NCI-H1436 treated with DMSO at 0.1 percent for 48 hours (cell line): Measurements from ENCODE around the gene CNTN2.
A peak's percentile ranks its signal among the peaks of the same experiment; 100 is the strongest.

ENCODE experiments used
- DNase-seq: peaks from one replicate; lab custom pipeline; 2025; lab: John Stamatoyannopoulos, UW

CNTN2 gene

DNA sequence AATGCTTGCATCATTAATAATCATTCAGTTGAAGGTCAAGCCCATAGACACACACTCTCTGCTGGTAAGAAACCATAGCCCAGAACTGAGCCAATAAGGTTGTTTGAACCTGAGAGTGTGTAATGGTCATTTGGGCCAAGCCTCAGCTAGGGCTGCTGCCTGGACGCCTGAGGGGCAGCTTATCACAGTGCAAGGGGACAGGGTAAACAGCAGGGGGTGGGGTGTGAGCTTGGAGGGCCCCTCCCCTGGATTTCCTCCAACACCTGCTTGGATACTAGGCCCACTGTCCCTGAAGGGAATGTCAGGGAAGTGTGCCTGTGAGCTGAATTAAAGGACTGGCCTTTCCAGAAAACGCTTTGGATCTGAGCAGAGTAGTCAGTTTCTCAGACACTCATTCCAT, 24.6 kb upstream of the CNTN2 start:
- DNase-seq, result no peak

- no peak for DNase-seq
Observed at GRCh38 chr1:205020466-205020865, 22.5 kb upstream of the CNTN2 start.

DNA sequence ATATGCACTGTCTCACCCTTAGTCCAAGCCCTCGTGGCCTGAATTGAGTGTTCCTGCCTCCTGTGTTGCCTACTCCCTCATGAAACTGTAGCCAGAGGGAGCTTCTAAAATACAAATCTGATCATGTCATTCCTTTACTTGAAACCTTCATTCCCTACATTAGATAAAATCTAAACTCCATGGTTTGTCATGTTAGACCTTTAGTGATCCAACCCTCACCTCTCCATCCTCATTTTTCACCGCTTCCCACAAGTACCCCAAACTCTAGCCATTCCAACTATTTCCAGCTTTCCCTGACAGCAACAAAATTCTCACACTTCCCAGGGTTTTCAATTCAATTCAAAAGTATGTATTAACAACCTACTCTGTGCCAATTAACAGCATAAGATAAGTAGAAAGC, 18.3 kb upstream of the CNTN2 start:
- DNase-seq, result no peak

DNA sequence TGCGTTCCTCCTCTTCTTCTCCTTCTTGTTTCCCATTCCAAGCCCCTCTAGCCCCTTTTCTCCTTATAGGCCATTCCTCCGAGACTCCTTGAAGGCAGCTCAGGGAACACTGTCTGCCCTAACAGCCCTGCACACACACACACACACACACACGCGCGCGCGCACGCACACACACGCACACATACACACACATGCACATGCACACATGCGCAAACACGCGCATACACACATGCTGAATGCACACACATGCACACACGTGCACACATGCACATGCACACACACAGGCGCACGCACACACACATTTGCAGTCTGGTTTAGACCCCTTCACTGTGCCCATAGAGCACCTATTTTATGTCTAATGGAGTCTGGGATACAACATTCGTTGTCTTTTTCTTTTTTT, 17.8 kb upstream of the CNTN2 start:
- DNase-seq, result no peak

DNA sequence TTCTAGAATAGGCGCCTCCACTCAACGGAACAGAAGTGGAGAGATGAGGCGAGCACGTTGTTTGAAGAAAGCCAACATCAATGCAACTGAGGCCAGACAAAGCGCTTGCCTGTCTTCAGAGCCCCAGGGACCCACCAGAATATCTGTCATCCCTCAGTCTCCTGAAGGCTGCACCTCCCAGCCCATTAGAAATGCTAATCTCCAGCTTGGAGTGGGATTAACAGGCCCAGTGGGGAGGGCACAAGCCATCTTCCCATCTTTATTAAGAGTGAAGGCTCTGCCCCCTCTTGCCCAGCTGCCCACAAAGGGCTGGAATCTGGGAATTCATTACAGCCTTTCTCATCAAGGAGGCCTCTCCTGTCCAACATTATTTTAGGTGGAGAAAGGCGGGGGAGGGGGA, 16.8 kb upstream of the CNTN2 start:
- no peak for DNase-seq

- no peak for DNase-seq
Observed at GRCh38 chr1:205028390-205028789, 14.6 kb upstream of the CNTN2 start.

DNA sequence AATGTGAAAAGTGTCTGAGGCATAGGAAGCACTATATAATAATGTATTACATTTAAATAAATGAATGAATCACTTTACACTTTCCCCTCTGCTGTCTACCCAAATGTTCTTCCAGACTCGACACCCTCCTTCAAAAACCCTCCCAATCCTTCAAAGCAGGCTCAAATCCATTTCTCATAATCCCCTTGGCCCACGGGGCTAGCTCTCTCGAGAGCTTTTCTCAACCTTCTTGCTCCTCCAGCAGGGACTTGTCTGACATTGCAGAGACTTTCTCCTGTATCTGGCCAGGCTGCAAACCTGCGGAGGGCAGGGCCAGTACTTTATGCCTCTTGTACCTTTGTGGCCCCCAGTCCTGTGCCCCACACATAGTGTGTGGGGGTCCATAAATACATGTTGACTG, 14.1 kb upstream of the CNTN2 start:
- DNase-seq, result no peak

DNA sequence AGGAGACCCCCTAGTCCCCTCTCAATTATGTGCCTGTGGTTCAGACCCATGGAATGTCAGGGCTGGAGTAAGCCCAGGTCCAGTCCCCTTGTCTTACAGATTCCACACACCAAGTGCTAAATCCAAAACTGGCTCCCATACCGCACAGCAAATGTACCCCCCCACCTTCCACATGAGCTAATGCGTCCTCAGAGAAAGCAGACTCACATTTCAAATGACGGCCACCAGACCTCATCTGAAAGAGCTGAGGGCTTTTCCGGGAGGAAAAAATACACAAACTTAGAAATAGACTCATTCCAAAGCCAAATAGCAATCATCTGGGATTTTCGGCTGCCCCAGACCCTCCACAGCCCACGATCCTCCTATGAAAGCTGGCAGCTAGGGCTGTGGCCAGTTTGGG, 12.8 kb upstream of the CNTN2 start:
- DNase-seq, result no peak

DNA sequence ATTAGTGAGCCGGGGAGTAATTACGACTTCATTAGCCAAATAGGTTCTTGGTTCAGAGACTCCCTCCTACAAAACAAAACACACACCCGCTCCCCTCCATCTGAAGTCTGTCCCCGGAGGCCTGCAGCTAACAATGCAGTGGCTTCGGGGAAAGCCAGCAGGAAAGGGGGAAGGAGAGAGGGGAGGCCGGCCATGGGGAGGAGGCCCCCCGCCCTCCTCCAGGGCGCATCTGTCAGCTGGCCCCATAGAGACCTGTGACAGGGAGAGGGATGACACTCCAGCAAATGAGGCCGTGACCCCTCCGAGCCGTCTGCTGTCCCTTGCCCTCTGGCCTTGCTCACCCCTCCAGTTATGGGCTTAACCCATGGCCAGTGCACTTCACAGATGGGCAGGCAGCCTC, 12.1 kb upstream of the CNTN2 start:
- DNase-seq, result peak; percentile 82

DNA sequence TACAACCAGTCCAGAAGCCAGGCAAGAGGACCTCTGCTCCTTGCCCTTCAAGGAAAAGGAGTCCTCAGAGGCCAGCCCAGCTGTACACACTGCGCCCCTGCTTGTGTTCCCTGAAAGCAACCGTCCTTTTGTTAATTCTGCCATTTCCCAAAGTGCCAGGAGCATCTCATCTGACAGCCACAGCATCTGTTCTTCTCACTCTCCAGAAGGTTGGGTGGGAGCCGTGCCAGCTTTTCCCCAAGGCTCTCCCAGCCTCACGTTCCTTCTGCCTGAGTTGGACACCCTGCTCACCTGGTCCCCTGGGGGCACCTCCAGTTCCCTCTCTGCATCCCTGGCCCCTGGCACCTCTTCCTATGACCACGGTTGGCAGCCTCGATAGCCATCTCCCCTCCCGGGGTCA, 10.5 kb upstream of the CNTN2 start:
- DNase-seq, result no peak

DNA sequence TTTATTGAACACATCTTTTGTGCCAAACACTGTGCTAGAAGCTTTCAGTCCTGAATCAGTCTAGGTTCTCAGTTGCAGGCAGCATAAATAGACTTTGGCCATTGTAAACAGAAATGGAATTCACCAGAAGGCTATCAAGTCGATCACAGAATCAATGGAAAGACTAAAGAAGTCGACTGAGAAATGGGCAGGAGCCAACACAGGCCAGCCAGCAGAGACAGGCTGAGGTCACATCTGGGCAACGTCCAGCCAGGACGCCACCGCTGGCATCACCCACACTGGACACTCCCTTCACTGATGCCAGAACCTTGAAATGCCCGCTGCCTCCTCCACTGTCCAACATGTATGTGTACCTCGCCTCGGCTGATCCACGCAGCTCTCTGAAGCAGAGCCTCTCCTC, 5.5 kb upstream of the CNTN2 start:
- DNase-seq, result no peak

DNA sequence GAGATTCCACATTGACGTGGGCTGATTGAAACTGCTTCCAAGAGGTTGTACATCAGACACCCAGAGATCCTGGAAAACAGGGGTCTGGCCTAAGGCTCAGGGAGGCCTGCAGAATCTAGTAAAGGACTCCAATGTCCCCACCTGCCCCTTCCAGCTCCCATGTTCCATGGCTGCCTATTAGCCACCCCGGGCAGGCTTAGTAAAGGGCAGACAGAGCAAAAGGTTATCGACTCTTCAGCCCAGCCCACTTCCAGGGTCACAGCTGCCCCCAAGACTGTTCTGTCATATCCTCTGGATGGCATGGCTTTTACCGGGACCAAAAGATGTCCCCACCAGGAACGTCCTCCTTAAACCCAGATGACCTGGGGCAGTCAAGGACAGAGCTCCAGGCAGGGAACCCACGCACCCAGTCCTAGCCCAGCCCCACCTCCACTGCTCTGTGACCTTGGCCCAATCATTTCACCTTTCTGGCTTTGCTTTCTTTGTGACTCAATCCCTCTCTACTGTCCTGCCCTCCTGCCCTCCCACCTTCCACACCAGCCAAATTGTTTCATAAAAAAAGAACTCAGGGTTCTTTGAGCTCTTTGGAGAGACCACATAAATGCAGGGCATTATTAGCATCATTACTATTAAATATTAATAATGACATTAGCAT, 4.8 kb upstream of the CNTN2 start:
- no peak for DNase-seq

DNA sequence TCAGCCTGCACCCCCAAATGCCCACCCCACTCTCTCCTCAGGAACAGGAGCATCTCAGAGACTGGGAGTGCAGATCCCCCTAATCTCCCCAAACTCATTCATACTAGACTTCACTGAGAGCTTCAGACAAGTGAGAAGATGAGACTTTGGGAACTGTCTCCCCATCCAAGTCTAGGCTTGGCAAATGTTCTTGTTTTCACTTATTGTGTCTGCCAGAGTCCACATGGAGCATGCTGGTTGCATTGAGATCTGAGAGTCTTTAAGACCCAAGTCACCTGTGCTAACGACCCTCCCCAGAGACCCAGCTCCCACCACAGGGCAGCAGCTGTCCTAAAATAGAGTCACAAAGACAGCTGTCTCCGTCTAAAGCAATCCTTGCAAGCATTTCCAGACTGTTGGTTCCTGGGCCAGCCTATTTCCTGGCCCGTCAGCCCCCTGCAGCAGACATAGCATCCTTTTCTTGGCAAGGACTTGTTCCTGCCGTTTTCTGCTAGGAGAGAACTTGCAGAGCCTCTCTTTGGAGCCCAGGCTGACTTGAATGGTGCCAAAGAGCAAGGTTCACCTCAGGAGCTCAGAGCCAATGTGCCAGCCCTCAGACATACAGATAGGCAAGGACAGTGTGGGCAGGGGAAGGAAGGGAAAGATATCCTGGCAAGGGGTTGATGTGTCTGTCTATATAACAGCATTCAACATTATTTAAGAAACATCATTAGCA, 1.9 kb upstream of the CNTN2 start:
- no peak for DNase-seq

- no peak for DNase-seq
Observed at GRCh38 chr1:205041998-205042910, 758 bp upstream of the CNTN2 start.

- DNase-seq, result no peak
Observed at GRCh38 chr1:205043866-205044265, 854 bp downstream of the CNTN2 start.

- no peak for DNase-seq
Observed at GRCh38 chr1:205044741-205045140, 1.7 kb downstream of the CNTN2 start.

DNA sequence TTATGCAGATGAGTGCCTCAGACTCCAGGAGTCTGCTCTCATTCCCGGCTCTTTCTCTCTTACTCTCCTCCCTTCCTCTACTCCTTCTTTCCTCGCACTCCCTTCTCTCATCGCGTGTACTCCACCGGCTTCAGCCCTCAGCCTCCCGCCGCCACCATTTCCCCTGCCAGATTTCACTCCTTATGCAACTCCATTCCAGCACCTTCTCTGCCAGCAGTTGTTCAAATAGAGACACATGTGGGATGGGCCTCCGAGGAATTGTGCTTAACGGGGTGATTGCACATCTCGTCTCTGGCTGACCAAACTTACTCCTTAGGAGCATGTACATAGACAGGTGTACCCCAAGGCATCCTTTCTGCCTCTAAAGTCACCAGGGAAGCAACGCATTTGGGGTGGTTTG, 2.1 kb downstream of the CNTN2 start:
- DNase-seq, result no peak

- DNase-seq, result no peak
Observed at GRCh38 chr1:205046870-205047269, 3.9 kb downstream of the CNTN2 start.

- DNase-seq, result no peak
Observed at GRCh38 chr1:205047764-205048231, 4.8 kb downstream of the CNTN2 start.

GRCh38 chr1:205048382-205048781, 5.4 kb downstream of the CNTN2 start:
- no peak for DNase-seq

DNA sequence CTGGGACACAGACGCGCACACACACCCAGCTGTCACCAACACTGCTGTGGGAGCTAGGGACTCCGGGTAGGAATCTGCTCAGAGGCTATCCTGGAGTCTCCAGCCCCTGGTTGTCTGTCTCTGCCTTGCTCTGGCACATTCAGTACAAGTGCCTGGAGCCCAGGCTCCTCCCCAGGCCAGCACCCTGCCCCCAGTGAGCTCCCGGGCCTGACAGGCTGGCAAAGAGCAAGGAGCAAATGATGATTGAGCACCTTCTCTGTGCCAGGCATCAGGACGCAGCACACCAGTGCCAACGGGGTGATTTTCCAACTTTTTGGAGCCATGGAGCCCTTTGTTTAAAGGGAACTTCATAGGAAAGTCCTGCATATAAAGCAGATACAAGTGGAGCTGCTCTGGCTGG, 6.5 kb downstream of the CNTN2 start:
- DNase-seq, result no peak

- peak; percentile 35 for DNase-seq
Observed at GRCh38 chr1:205052690-205053089, 9.7 kb downstream of the CNTN2 start.

GRCh38 chr1:205053296-205053695, 10.3 kb downstream of the CNTN2 start:
- no peak for DNase-seq
